ENCODE data around the gene NLRP13. TPM values are rescaled to one million over a fixed set of nuclear protein-coding genes. Genes with fewer than 3 reads are reported as not detected.

The NLRP13 gene, protein sequence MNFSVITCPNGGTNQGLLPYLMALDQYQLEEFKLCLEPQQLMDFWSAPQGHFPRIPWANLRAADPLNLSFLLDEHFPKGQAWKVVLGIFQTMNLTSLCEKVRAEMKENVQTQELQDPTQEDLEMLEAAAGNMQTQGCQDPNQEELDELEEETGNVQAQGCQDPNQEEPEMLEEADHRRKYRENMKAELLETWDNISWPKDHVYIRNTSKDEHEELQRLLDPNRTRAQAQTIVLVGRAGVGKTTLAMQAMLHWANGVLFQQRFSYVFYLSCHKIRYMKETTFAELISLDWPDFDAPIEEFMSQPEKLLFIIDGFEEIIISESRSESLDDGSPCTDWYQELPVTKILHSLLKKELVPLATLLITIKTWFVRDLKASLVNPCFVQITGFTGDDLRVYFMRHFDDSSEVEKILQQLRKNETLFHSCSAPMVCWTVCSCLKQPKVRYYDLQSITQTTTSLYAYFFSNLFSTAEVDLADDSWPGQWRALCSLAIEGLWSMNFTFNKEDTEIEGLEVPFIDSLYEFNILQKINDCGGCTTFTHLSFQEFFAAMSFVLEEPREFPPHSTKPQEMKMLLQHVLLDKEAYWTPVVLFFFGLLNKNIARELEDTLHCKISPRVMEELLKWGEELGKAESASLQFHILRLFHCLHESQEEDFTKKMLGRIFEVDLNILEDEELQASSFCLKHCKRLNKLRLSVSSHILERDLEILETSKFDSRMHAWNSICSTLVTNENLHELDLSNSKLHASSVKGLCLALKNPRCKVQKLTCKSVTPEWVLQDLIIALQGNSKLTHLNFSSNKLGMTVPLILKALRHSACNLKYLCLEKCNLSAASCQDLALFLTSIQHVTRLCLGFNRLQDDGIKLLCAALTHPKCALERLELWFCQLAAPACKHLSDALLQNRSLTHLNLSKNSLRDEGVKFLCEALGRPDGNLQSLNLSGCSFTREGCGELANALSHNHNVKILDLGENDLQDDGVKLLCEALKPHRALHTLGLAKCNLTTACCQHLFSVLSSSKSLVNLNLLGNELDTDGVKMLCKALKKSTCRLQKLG
- polyA plus RNA-seq (2012; rRNA removed): not detected in 2 replicates
- polyA plus RNA-seq (2012; cell fraction: cytosol; rRNA removed): not detected in 2 replicates
- polyA plus RNA-seq (2012; cell fraction: nucleus; rRNA removed): not detected in 2 replicates

DNA sequence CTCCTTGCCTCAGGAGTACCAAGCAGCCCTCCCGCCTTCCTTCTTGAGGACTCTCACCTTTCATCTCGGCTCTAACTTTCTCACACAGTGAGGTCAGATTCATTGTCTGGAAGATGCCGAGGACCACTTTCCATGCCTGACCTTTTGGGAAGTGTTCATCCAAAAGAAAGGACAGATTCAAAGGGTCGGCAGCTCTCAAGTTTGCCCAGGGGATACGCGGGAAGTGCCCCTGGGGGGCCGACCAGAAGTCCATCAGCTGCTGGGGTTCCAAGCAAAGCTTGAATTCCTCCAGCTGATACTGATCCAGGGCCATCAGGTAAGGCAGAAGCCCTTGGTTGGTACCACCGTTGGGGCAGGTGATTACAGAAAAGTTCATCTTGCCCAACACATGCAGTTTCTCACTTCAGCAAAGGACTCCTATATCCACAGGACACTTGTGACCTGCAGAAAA, at the start of gene NLRP13:
TSS of gene NLRP13 (minus strand) at position 401 of the 451 bp plus-strand sequence. CDS start at position 376, 25 bp downstream.
- no peak within 1 kb of the TSS for H3K4me3 ChIP-seq (ENCODE audit: low read depth in 2 of 2, low read length in 1 of 2)
- H3K9me2 ChIP-seq: no peaks in the 10 kb centered on the region
- H3K9me3 ChIP-seq: no peaks in the 10 kb centered on the region
- DNase-seq: no peak
- no peaks in the 10 kb centered on the region for H3K79me2 ChIP-seq (ENCODE audit: insufficient read depth)
- POLR2A ChIA-PET: no interaction called here
- H4K20me1 ChIP-seq (ENCODE audit: insufficient read depth): no peaks in the 10 kb centered on the region
- CTCF ChIA-PET: no interaction called here
- no peak within 1 kb of the TSS for H3K27ac ChIP-seq (ENCODE audit: low read depth in 2 of 2, low read length in 1 of 2)
- H3K4me1 ChIP-seq (ENCODE audit: control insufficient read depth in 1 of 2, insufficient read depth in 2 of 2, low read depth in 1 of 2, low read length in 1 of 2): no peaks in the 10 kb centered on the region
- peaks cover 38% of the 10 kb centered on the region; the same call in 1 of the 2 replicates for H3K27me3 ChIP-seq (ENCODE audit: insufficient read depth)
- H3K36me3 ChIP-seq (replicated peaks in 1 of 2; ENCODE audit: control insufficient read depth in 1 of 2, insufficient read depth in 2 of 2, low read length in 1 of 2): no peaks in the 10 kb centered on the region
- no peak within 1 kb of the TSS for H3K4me2 ChIP-seq
- H3K9ac ChIP-seq: no peak within 1 kb of the TSS
- H3F3A ChIP-seq (replicated peaks; ENCODE audit: insufficient read depth): no peaks in the 10 kb centered on the region
- WGBS (ENCODE audit: low lambda C conversion rate): 4% methylated on average over 8 of the region's 8 CpGs
- TF ChIP-seq CHD2 (IDR thresholded peaks at IDR 0.05; ENCODE audit: low read length, partially characterized antibody): no peak
- no peak within 1 kb of the TSS for H2AFZ ChIP-seq (ENCODE audit: low read depth)

DNA sequence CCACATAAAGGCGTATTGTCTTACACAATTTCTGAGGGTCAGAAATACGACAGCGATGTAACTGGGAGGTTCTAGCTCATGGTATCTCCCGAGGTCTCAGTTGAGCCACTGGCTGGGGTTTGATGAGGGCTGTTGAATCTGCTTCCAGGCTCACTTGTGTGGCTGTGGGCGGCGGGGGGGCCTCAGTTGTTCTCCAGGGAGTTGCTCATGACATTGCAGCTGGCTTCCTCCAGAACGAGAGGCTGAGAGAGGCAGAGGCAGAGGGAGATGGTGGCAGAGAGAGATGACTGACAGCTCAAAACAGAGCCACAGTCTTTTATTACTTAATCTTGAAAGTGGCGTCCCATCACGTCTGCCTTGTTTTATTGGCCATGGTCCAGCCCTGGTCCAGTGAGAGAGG, 48.3 kb upstream of the NLRP13 start:
- H3K27me3 ChIP-seq (ENCODE audit: insufficient read depth): no peaks in the 10 kb centered on the region
- no peaks in the 10 kb centered on the region for H3K36me3 ChIP-seq (replicated peaks in 1 of 2; ENCODE audit: control insufficient read depth in 1 of 2, insufficient read depth in 2 of 2, low read length in 1 of 2)
- CTCF ChIA-PET: no interaction called here
- no peaks in the 10 kb centered on the region for H3K79me2 ChIP-seq (ENCODE audit: insufficient read depth)
- no peaks in the 10 kb centered on the region for H3K9me3 ChIP-seq
- H3K4me2 ChIP-seq: no peak overlapping the region
- no peak overlapping the region for H3K4me3 ChIP-seq (ENCODE audit: low read depth in 2 of 2, low read length in 1 of 2)
- H3K4me1 ChIP-seq (ENCODE audit: control insufficient read depth in 1 of 2, insufficient read depth in 2 of 2, low read depth in 1 of 2, low read length in 1 of 2): no peaks in the 10 kb centered on the region
- no peaks in the 10 kb centered on the region for H4K20me1 ChIP-seq (ENCODE audit: insufficient read depth)
- no peak overlapping the region for H2AFZ ChIP-seq (ENCODE audit: low read depth)
- WGBS (ENCODE audit: low lambda C conversion rate): 6% methylated on average over 9 of the region's 9 CpGs
- no peak for DNase-seq
- no peaks in the 10 kb centered on the region for H3K9me2 ChIP-seq
- no peak for TF ChIP-seq JUND (IDR thresholded peaks at IDR 0.05)
- no peak for TF ChIP-seq CHD2 (IDR thresholded peaks at IDR 0.05; ENCODE audit: low read length, partially characterized antibody)
- no peak for TF ChIP-seq GATA2 (CRISPR knock-in tag; IDR thresholded peaks at IDR 0.05)
- TF ChIP-seq RAD21 (IDR thresholded peaks at IDR 0.05; ENCODE audit: low read length): no peak
- no peak for TF ChIP-seq TAF1 (IDR thresholded peaks at IDR 0.05; ENCODE audit: borderline replicate concordance, low read depth, low read length)
- no peak for TF ChIP-seq RCOR1 (IDR thresholded peaks at IDR 0.05; ENCODE audit: low read length)
- TF ChIP-seq, protein P1, sequence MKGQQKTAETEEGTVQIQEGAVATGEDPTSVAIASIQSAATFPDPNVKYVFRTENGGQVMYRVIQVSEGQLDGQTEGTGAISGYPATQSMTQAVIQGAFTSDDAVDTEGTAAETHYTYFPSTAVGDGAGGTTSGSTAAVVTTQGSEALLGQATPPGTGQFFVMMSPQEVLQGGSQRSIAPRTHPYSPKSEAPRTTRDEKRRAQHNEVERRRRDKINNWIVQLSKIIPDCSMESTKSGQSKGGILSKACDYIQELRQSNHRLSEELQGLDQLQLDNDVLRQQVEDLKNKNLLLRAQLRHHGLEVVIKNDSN (IDR thresholded peaks at IDR 0.05; ENCODE audit: borderline replicate concordance, low read depth): no peak
- TF ChIP-seq, protein P2, sequence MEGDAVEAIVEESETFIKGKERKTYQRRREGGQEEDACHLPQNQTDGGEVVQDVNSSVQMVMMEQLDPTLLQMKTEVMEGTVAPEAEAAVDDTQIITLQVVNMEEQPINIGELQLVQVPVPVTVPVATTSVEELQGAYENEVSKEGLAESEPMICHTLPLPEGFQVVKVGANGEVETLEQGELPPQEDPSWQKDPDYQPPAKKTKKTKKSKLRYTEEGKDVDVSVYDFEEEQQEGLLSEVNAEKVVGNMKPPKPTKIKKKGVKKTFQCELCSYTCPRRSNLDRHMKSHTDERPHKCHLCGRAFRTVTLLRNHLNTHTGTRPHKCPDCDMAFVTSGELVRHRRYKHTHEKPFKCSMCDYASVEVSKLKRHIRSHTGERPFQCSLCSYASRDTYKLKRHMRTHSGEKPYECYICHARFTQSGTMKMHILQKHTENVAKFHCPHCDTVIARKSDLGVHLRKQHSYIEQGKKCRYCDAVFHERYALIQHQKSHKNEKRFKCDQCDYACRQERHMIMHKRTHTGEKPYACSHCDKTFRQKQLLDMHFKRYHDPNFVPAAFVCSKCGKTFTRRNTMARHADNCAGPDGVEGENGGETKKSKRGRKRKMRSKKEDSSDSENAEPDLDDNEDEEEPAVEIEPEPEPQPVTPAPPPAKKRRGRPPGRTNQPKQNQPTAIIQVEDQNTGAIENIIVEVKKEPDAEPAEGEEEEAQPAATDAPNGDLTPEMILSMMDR (IDR thresholded peaks at IDR 0.05): no peak
- no peaks in the 10 kb centered on the region for H3F3A ChIP-seq (replicated peaks; ENCODE audit: insufficient read depth)
- H3K27ac ChIP-seq (ENCODE audit: low read depth in 2 of 2, low read length in 1 of 2): no peak overlapping the region
- H3K9ac ChIP-seq: no peak overlapping the region
- POLR2A ChIA-PET: no interaction called here

All from SK-N-SH (cell line).